ENCODE measurements around the gene NDOR1.

The NDOR1 gene

DNA sequence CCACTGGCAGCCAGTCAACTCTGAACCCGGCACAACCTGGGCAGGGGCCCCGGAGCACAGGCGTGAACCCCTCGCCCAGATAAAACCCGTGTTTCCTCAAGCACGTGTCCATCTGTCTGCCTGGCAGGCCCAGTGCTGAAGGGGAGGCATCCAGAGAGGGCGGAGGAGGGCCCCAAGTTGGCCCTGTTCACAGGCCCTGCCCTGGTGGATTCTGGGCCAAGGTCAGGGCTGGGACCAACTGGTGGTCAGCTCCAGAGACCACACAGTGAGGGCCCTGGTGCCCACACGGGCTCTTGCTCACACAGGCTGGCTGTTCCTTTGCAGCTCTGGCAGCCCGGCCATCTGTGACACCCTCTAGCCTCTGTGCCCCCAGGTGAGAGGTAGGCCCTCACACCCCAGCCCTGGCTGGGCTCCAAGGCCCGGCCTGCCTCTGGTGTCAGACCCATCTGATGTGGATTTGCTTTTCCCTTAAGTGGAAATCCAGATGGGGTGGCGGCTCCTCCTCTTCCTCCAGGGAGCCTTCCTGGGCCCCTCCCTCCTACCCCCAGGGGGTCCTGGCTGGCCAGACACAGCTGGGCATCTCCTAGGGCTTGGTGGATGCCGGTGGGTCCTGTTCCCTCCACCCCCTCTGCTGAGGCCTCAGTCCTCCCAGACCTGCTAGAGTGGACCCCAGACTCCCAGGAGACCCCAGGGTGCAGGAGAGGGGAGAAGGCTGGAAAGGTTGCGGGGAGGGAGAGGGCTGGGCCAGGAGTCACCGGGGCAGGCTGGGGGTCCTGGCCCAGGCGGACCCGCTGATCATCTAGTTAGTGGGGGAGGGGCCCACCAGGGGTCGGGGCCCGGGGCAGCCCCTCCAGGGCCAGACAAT is 45.1 kb downstream of the NDOR1 start:
- Histone ChIP-seq H3K23ac (ENCODE audit: low read length) (no peak overlapping the region), H2BK5ac (ENCODE audit: low read depth, low read length, poor library complexity) (no peak overlapping the region), H3K18ac (ENCODE audit: low read length) (no peak overlapping the region), H2AK5ac (ENCODE audit: low read length) (no peak overlapping the region), H2BK12ac (ENCODE audit: low read length) (no peak overlapping the region), H2AFZ (ENCODE audit: insufficient read depth, low read length, poor library complexity) (no peak overlapping the region), H3K14ac (ENCODE audit: low read length) (no peak overlapping the region), H3K4me3 (ENCODE audit: low read depth, low read length) (no peak overlapping the region), H3K27ac (ENCODE audit: low read depth, low read length) (no peak overlapping the region), H3K79me1 (ENCODE audit: low read length) (peaks cover 10% of the 10 kb centered on the region), H4K12ac (ENCODE audit: low read depth, low read length) (no peak overlapping the region), H4K8ac (ENCODE audit: low read depth, low read length) (no peak overlapping the region), H3K4me2 (ENCODE audit: low read length) (no peak overlapping the region), H3K4ac (ENCODE audit: low read depth, low read length) (no peak overlapping the region), H2BK120ac (ENCODE audit: insufficient read depth, low read length, poor library complexity) (no peak overlapping the region), H3K79me2 (ENCODE audit: control insufficient read depth, insufficient read depth, low read length, poor library complexity) (peaks cover 8% of the 10 kb centered on the region), H3K9me3 (ENCODE audit: insufficient read depth, low read depth, low read length) (peaks cover 2% of the 10 kb centered on the region), H3K9ac (ENCODE audit: low read length) (no peak overlapping the region), H4K91ac (ENCODE audit: low read depth, low read length) (no peak overlapping the region), H3K4me1 (ENCODE audit: control insufficient read depth in 1 of 2, insufficient read depth in 2 of 2, low read length in 2 of 2) (peaks cover 6 to 8% of the 10 kb centered on the region in 2 experiments), H3K36me3 (ENCODE audit: control insufficient read depth in 1 of 2, insufficient read depth in 2 of 2, low read length in 2 of 2) (no peaks in the 10 kb centered on the region), H3K27me3 (ENCODE audit: insufficient read depth, low read length) (no peaks in the 10 kb centered on the region)
- DNase-seq: no peak
- no CpG with 5 or more reads among the region's 18 CpGs for WGBS (ENCODE audit: extremely low coverage, insufficient coverage, insufficient read length)

DNA sequence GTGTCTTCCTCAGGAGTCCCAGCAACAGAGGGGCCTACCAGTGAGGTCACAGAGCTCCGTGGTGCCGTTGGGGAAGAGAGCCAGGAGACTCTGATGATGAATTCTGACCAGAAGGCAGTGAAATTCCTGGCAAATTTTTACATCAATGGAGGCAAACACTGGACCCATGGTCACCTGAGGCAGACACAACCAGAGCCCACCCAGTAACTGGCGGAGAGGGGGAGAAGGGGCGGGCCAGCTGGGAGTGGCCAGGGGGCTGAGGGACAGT is 45.6 kb downstream of the NDOR1 start, which contains the start of gene STPG3:
Gene STPG3, plus strand, starts transcription at position 93 of the 268 bp plus-strand sequence. Its CDS starts 1 bp downstream, at position 94.
- Histone ChIP-seq H2BK12ac (ENCODE audit: low read length) (no peak within 1 kb of the TSS), H3K4me2 (ENCODE audit: low read length) (no peak within 1 kb of the TSS), H3K27me3 (ENCODE audit: insufficient read depth, low read length) (no peaks in the 10 kb centered on the region), H3K4me1 (ENCODE audit: control insufficient read depth in 1 of 2, insufficient read depth in 2 of 2, low read length in 2 of 2) (peaks cover 10 to 12% of the 10 kb centered on the region in 2 experiments), H2AK5ac (ENCODE audit: low read length) (no peak within 1 kb of the TSS), H3K79me2 (ENCODE audit: control insufficient read depth, insufficient read depth, low read length, poor library complexity) (peaks cover 12% of the 10 kb centered on the region), H2AFZ (ENCODE audit: insufficient read depth, low read length, poor library complexity) (no peak within 1 kb of the TSS), H3K79me1 (ENCODE audit: low read length) (peaks cover 12% of the 10 kb centered on the region), H2BK5ac (ENCODE audit: low read depth, low read length, poor library complexity) (no peak within 1 kb of the TSS), H3K23ac (ENCODE audit: low read length) (no peak within 1 kb of the TSS), H3K4me3 (ENCODE audit: low read depth, low read length) (no peak within 1 kb of the TSS), H4K91ac (ENCODE audit: low read depth, low read length) (no peak within 1 kb of the TSS), H4K8ac (ENCODE audit: low read depth, low read length) (no peak within 1 kb of the TSS), H3K14ac (ENCODE audit: low read length) (no peak within 1 kb of the TSS), H3K18ac (ENCODE audit: low read length) (no peak within 1 kb of the TSS), H3K27ac (ENCODE audit: low read depth, low read length) (no peak within 1 kb of the TSS), H3K9me3 (ENCODE audit: insufficient read depth, low read depth, low read length) (peaks cover 2% of the 10 kb centered on the region), H4K12ac (ENCODE audit: low read depth, low read length) (no peak within 1 kb of the TSS), H2BK120ac (ENCODE audit: insufficient read depth, low read length, poor library complexity) (no peak within 1 kb of the TSS), H3K9ac (ENCODE audit: low read length) (no peak within 1 kb of the TSS), H3K4ac (ENCODE audit: low read depth, low read length) (no peak within 1 kb of the TSS), H3K36me3 (ENCODE audit: control insufficient read depth in 1 of 2, insufficient read depth in 2 of 2, low read length in 2 of 2) (peaks cover 0 to under 1% of the 10 kb centered on the region in 2 experiments)
- no CpG with 5 or more reads among the region's 4 CpGs for WGBS (ENCODE audit: extremely low coverage, insufficient coverage, insufficient read length)
- no peak for DNase-seq

DNA sequence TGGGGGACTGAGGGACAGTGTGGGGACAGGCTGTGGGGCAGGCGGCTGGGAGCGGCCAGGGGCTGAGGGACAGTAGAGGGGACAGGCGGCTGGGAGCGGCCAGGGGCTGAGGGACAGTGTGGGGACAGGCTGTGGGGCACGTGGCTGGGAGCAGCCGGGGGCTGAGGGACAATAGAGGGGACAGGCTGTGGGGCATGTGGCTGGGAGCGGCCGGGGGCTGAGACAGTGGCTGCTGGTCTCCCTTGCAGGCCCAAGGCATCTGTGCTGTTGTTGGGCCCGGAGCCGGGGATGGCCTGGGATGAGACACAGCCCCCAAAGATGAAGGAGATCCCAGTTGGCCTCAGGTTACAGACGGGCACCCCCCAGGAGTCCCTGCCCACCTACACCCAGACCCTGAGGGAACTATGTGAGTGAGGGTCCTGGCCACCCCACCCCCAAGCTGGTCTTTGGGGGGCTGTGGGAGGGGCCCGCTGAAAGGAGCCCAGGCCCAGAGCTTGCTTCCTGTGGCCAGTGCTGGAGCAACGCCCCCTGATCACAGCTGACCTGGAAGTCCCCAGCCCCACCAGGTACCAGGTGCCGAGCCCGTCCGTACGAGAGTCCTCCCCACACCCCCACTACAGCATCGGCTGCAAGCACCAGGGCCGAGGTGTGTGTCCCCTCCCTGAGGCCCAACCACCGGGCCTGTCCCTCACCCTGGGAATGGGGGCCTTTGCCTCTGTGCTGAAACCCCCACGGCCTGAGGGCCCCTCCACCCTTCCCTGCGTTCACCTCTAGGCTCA is 46.2 kb downstream of the NDOR1 start:
- no peak overlapping the region for H3K4me2 ChIP-seq (ENCODE audit: low read length)
- no peak overlapping the region for H3K14ac ChIP-seq (ENCODE audit: low read length)
- no peak overlapping the region for H3K4ac ChIP-seq (ENCODE audit: low read depth, low read length)
- H2BK5ac ChIP-seq (ENCODE audit: low read depth, low read length, poor library complexity): no peak overlapping the region
- no peak overlapping the region for H2BK120ac ChIP-seq (ENCODE audit: insufficient read depth, low read length, poor library complexity)
- H2AFZ ChIP-seq (ENCODE audit: insufficient read depth, low read length, poor library complexity): no peak overlapping the region
- H3K79me2 ChIP-seq (ENCODE audit: control insufficient read depth, insufficient read depth, low read length, poor library complexity): peaks cover 12% of the 10 kb centered on the region
- peaks cover 5 to 6% of the 10 kb centered on the region in 2 experiments for H3K36me3 ChIP-seq (ENCODE audit: control insufficient read depth in 1 of 2, insufficient read depth in 2 of 2, low read length in 2 of 2)
- H3K4me3 ChIP-seq (ENCODE audit: low read depth, low read length): no peak overlapping the region
- no peak overlapping the region for H3K27ac ChIP-seq (ENCODE audit: low read depth, low read length)
- peaks cover 12% of the 10 kb centered on the region for H3K79me1 ChIP-seq (ENCODE audit: low read length)
- H2AK5ac ChIP-seq (ENCODE audit: low read length): no peak overlapping the region
- H4K12ac ChIP-seq (ENCODE audit: low read depth, low read length): no peak overlapping the region
- no peak overlapping the region for H4K8ac ChIP-seq (ENCODE audit: low read depth, low read length)
- H3K9ac ChIP-seq (ENCODE audit: low read length): no peak overlapping the region
- H3K9me3 ChIP-seq (ENCODE audit: insufficient read depth, low read depth, low read length): peaks cover 2% of the 10 kb centered on the region
- WGBS (ENCODE audit: extremely low coverage, insufficient coverage, insufficient read length): no CpG with 5 or more reads among the region's 22 CpGs
- H2BK12ac ChIP-seq (ENCODE audit: low read length): no peak overlapping the region
- peaks cover 14 to 16% of the 10 kb centered on the region in 2 experiments for H3K4me1 ChIP-seq (ENCODE audit: control insufficient read depth in 1 of 2, insufficient read depth in 2 of 2, low read length in 2 of 2)
- no peak overlapping the region for H4K91ac ChIP-seq (ENCODE audit: low read depth, low read length)
- no peak for DNase-seq
- no peak overlapping the region for H3K23ac ChIP-seq (ENCODE audit: low read length)
- no peak overlapping the region for H3K18ac ChIP-seq (ENCODE audit: low read length)
- no peaks in the 10 kb centered on the region for H3K27me3 ChIP-seq (ENCODE audit: insufficient read depth, low read length)

DNA sequence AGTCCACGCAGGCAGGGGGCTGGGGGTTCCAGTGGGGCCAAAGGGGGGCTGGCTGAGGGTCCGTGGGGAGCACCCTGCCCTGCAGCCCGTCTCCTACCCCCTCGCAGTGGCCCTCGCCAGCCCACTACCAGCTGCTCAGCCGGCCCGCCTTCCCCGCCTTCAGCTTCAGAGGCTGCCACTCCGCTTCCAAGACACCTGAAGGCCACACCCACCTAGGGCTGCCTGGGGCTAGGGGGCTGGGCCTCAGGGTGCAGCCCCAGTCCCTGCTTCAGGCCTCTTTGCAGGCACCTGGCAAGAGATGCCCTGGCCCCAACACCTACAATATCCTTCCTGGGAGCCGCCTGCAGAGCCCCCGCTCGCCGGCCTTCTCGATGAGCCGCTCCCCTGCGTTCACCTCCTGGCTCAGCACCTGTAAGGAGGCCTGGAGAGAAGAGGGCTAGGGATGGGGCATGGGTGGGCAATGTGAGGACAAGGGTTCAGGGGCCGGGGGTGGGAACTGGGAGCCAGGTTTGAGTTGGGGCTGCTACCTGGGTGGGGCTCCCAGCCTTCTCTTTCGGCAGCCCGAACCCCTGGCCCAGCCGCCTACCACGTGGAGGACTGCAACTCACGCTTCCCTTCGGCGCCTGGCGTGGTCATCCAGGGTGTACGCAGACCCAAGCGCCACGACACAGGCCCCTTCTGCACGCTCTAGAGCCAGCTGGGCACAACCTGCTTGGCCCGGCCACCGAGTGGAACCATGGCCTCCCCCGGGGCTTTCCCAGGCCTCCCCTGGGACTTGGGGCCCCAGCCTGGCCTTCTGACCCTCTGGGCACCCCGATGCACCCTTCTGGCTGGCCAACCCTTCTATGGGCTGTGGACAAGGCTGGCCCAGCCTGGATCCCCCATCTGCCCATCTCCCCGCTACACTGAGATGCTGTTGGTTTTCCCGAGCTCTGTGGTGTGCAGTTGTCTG is 47.3 kb downstream of the NDOR1 start:
- Histone ChIP-seq H3K36me3 (ENCODE audit: control insufficient read depth in 1 of 2, insufficient read depth in 2 of 2, low read length in 2 of 2) (peaks cover 11% of the 10 kb centered on the region in 2 experiments), H3K79me1 (ENCODE audit: low read length) (peaks cover 12% of the 10 kb centered on the region), H2BK12ac (ENCODE audit: low read length) (no peak overlapping the region), H2AK5ac (ENCODE audit: low read length) (no peak overlapping the region), H3K14ac (ENCODE audit: low read length) (no peak overlapping the region), H3K79me2 (ENCODE audit: control insufficient read depth, insufficient read depth, low read length, poor library complexity) (peaks cover 12% of the 10 kb centered on the region), H2AFZ (ENCODE audit: insufficient read depth, low read length, poor library complexity) (no peak overlapping the region), H2BK5ac (ENCODE audit: low read depth, low read length, poor library complexity) (no peak overlapping the region), H4K12ac (ENCODE audit: low read depth, low read length) (no peak overlapping the region), H4K8ac (ENCODE audit: low read depth, low read length) (no peak overlapping the region), H3K4ac (ENCODE audit: low read depth, low read length) (no peak overlapping the region), H3K27me3 (ENCODE audit: insufficient read depth, low read length) (no peaks in the 10 kb centered on the region), H3K4me1 (ENCODE audit: control insufficient read depth in 1 of 2, insufficient read depth in 2 of 2, low read length in 2 of 2) (peaks cover 14 to 16% of the 10 kb centered on the region in 2 experiments), H4K91ac (ENCODE audit: low read depth, low read length) (no peak overlapping the region), H3K23ac (ENCODE audit: low read length) (no peak overlapping the region), H3K27ac (ENCODE audit: low read depth, low read length) (no peak overlapping the region), H3K9ac (ENCODE audit: low read length) (no peak overlapping the region), H3K9me3 (ENCODE audit: insufficient read depth, low read depth, low read length) (peaks cover 2% of the 10 kb centered on the region), H3K18ac (ENCODE audit: low read length) (no peak overlapping the region), H3K4me2 (ENCODE audit: low read length) (no peak overlapping the region), H3K4me3 (ENCODE audit: low read depth, low read length) (no peak overlapping the region), H2BK120ac (ENCODE audit: insufficient read depth, low read length, poor library complexity) (no peak overlapping the region)
- peak; percentile 36 to 54 for DNase-seq
- no CpG with 5 or more reads among the region's 35 CpGs for WGBS (ENCODE audit: extremely low coverage, insufficient coverage, insufficient read length)

Data from trophoblast cell (in vitro differentiated cells and primary cell).